Stimulated activated CD4-positive, alpha-beta T cell treated with anti-CD3 and anti-CD28 coated beads, Interleukin-12 subunit alpha, Interleukin-12 subunit beta, amount 100 ng/mL, for 24 hours (primary cell): ENCODE measurements around the gene COQ2.
"Not testable (repeated sequence)": the region's sequence is repeated elsewhere in the genome, so short reads cannot be mapped to it uniquely, and the experiment has no call there.

ENCODE experiments used
- DNase-seq, 2 experiments: peaks; one replicate each; pipeline ENCODE4 v3.0.0-alpha.2; 2020; ENCODE audit warnings: low read depth in 2 of 2

The COQ2 gene, protein sequence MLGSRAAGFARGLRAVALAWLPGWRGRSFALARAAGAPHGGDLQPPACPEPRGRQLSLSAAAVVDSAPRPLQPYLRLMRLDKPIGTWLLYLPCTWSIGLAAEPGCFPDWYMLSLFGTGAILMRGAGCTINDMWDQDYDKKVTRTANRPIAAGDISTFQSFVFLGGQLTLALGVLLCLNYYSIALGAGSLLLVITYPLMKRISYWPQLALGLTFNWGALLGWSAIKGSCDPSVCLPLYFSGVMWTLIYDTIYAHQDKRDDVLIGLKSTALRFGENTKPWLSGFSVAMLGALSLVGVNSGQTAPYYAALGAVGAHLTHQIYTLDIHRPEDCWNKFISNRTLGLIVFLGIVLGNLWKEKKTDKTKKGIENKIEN

DNA sequence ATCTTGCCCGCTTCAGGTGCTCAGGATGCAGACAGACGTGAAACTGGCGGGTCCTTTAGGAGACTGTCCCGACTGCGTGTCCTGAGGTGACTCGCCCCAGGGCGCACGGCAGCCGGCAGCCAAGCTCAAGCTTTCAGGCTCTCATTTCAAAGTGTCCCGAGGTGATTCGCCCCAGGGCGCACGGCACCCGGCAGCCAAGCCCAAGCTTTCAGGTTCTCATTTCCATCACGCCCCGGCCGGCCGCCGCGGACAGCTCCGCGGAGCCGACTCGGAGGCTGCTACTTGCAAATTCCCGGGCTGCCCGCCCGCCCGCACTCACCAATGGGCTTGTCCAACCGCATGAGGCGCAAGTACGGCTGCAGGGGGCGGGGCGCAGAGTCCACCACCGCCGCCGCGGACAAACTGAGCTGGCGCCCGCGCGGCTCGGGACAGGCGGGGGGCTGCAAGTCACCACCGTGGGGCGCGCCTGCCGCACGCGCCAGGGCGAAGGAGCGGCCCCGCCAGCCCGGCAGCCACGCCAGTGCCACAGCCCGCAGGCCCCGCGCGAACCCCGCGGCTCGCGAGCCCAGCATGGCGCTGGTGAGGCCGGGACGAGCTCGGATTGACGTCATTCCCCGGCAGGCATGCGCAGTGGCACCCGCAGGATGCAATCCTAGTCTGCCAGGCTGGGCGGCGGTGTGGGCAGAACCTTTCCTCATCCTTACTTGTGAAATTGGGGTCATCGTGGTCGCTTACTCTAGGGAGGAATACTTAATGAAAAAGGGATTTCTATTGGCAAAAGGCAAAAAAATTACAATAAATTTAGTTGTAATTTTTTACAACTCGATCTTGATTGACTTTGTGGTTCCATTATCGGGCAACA, at the start of gene COQ2:
Gene COQ2, minus strand, starts transcription at position 606 of the 862 bp plus-strand sequence. Its CDS starts 34 bp downstream, at position 572.
- peak; percentile 88 to 95 for DNase-seq

DNA sequence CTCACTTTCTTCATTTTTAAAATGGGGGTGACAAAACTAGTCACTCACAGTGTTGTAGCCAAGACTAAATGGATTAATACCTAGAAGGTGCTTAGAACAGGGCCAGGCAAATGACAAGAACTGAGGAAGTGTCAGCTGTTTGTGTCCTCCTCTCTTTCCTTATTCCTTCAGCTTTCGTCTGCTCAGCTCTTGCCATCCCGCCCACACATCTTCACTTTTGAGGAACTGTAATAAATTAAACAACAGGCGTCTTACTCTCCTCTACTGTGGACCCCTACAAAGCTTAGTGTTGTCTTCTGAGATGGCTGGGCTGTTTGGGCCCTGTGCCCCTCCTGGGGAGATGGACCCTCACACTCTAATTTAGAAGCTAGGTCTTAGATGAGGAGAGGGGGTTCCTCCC, 47.4 kb upstream of the COQ2 start:
- no peak for DNase-seq

DNA sequence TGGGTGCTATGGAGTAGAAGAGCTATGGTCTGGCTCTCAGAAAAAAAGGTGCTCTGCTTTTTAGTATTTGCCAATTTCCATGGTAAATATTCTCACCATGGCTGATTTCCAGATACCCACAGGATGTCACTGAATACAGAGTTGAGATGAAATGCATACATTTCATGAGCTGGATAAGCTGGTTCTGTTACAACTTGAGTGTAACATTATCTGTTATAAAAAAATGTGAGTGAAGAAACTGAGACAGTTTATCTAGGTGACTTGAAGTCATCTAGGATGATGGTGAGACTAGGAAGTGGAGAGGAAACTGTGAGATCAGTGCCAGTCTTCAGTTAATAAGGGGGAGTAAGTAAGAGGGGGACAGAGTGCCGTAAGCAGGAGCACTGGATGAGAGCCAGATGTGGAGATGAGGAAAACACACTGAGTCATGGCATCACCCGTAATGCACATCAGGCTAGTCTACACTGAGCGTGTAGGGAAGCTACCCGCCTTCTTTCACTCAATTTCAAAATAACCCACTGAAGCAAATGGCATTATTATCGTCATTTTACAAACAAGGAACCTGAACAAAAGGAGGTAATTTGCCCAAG, 45.0 kb upstream of the COQ2 start:
- no peak for DNase-seq

DNA sequence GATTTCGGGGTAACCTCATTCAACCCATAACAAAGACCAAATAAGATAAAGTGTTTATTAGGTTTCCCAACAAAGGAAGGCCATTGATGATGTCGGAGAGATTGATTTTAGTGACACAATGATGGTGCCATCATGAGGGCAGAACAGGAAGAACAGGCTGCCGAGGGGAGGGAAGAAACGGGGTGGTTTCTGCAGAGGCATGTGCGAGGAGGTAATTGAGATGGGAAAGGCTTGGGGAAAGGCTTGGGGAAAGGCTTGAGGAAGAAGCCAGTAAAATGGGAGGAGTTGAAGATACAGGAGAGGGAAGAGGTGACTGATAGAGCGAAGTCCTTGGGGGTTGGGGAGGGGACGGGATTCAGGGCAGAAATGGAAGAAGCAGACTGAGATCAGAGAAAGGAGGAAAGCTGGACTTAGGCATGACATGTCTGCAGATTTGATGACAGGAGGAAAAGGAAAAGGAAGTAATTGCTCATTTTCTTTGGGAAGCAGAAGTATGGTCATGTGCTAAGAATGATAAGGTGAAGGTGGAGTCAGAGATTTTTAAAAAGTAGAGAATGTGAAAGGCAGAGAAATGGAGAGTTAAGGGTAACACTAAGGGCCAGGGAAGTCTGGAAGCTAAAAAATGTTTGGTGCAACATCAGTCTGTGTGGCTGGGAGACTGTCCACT, 44.1 kb upstream of the COQ2 start:
- DNase-seq: no peak

DNA sequence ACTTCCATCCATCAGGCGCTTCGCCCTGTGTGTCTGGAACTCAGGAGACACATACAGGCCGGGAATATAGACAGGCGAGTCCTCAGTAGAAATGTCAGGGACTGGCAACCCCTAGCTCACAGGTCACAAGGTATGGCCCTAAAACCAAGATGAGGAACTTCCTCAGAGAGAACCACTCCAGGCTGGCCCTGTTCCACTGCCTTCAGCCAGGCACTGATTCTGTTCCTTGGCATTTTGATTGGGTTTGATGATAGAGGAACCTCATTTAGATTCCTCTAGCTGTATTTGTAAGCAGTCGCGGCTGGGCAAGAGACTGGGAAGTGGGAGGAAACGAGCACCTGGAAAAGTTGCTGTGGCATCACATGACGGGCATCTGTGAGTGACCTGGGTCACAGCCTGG, 41.9 kb upstream of the COQ2 start:
- no peak for DNase-seq

DNA sequence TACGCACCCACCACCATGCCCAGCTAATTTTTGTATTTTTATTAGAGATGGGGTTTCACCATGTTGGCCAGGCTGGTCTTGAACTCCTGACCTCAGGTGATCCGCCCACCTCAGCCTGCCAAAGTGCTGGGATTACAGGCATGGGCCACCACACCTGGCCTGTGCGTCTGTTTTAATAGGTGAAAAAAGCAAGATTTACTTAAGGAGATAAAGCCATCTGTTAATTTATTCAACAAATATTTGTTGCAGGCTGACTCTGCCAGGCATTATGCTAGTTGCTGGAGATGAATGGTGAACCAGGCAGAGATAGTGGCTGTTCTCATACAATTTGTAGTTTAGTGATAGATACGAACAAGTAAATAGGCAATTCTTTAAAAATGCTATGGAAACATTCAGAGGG, 40.7 kb upstream of the COQ2 start:
- not testable (repeated sequence) for DNase-seq

DNA sequence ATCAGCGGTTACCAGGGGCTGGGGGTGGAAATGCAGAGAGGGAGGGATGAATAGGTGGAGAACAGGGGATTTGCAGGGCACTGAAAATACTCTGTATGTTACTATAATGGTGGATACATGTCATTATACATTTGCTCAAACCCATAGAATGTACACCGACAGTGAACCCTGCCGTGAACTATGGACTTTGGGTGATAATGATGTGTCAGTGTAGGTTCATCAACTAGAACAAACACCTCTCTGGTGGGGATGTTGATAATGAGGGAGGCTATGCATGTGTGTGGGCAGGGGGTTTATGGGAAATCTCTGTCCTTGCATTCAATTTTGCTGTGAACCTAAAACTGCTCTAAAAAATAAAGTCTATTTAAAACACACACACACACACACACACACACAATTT, 38.5 kb upstream of the COQ2 start:
- DNase-seq: no peak

DNA sequence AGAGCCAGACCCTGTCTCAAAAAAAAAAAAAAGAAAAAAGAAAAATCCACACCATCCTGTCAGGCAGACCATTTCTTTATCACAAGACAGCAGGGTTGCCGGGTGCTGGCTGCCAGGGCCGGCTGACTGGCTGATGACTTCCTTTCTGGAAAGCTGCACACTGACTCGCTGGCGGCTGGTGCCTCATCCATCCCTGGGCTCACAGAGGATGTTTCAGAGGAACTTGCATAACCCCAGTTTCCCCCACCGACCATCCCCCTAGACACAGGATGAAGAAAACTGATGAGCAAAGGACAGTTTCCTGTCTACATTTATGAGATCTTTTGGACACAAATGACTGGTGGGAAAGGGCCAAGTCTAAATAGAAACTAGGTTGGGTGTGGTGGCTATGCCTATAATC, 36.0 kb upstream of the COQ2 start:
- DNase-seq: no peak

DNA sequence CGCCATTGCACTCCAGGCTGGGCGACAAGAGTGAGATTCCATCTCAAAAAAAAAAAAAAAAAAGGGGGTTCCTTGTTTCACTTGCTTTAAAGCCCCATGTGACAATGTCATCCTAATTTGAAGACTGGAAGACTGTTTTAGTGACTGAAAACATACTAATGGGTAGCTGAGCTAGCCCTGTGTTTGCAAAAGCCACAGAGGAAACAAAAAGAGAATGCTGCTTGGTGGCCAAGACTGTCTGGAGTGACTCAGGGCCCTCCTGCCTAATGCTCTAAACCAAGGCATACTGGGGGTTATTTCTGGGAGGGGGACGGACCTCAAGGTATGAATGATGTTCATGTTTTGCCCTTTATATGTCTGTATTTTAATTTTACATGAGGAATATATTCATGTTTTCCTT, 34.1 kb upstream of the COQ2 start:
- no peak for DNase-seq

DNA sequence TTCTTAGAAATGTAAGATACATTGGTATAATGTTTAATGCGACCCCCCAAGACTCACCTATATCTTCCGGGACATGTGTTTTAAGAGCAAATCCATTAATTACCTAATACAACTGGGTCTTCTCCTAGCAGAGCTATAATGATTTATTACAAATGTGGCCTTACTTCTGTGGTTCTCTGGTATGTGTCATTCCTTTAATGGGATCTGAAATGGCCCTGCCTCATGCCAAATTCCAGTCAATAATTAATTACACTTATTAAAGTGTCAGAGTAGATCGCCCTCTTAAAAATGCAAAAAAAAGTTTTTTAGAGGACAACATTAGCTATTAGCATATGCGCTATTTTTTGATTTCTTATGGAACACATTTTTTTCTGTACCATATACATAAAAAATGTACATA, 33.1 kb upstream of the COQ2 start:
- no peak for DNase-seq

DNA sequence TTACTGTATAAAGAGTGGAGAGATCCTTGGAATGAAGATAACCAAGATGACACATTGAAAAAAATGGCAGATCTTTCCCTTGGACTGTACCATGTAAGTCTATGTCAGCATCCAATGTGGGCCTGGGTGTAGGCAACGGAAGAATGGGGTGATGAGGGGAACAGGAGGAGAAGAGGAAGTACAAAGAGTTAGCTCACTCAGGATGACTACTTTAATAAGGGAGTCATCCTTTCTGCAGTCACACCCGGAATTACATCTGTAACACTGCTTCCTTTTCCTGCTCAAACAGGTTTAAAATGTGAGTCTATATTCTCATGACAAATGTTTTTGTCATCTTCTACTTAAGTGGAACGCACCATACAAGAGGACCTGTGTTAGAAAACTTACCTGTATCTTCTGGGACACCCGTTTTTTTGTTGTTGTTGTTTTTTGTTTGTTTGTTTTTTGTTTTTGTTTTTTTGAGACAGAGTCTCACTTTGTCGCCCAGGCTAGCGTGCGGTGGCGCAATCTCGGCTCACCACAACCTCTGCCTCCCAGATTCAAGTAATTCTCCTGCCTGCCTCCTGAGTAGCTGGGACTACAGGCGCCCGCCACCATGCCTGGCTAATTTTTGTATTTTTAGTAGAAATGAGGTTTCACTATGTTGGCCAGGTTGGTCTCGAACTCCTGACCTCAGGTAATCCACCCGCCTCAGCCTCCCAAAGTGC, 32.0 kb upstream of the COQ2 start:
- no peak for DNase-seq

DNA sequence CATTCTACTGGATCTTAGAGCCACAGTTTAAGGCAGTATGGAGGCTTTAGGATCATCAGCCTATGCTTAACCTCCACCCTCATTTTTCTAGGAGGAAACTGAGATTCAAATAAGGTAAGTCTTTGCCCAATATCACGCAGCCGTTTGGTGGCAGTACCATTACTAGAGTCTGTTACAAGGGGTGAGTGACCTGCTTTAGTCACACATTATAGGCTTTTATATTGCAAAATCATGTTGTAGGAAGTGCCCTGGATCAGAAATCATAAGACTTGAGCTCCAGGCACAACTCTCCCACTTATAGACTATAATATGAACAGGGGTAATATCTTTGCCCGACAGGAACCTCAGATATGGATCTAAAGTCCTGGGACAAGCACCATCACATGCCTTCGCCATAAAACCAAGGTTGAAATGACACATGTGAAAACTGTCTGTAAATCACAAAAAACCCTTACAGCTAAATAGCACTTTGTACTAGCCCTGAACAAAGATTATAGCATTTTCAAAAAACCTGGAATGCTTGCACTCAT, 30.8 kb upstream of the COQ2 start:
- DNase-seq: no peak

DNA sequence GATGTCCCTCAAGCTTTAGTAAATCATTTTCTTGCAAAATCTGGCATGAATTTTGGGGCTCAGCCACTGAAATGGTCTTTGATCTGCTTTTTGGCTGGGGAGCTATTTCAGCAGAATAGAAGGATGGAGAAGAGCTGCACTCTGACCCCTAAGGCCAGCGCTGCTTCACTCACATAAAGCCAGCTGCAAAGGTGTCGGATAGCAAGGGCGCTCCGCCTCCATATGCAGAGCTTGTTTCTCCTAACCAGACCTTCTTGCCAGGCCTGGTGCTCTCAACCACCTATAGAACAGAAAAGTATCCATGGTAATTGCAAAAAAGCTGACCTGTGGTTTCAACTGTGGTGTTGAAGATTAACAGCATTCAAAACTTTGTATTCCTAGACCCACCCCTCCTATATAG, 24.1 kb upstream of the COQ2 start:
- no peak for DNase-seq

DNA sequence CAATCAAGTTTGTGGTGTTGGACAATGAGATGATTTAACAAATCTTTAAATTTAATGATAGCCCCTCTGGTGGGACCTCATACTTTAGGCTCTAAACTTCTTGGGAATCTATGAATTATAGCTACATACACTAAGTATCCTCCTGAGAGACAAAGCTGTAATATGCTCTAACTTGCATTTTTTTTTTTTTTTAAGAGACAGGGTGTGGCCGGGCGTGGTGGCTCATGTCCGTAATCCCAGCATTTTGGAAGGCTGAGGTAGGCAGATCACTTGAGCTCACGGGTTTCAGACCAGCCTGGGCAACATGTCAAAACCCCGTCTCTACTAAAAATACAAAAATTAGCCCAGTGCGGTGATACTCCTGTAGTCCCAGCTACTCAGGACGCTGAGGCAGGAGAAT, 23.3 kb upstream of the COQ2 start:
- no peak for DNase-seq

DNA sequence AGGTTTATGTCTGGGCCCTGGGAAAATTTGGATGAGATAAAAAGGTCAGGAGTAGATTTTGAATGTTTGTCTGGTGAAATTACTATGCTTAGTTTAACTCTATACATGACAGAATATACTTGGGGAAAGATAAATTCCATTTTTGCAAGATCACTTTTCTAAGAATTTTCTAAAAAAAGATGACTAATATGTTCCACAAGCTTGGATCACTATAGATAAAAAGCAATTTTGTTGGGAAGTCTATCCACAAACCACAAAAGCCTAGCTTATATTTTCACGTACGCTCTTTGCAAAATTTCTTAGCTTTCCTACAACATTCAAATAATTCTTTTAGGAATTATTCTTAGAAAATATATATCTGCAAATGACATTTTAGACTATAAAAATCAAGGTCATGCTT, 20.6 kb upstream of the COQ2 start:
- no peak for DNase-seq

DNA sequence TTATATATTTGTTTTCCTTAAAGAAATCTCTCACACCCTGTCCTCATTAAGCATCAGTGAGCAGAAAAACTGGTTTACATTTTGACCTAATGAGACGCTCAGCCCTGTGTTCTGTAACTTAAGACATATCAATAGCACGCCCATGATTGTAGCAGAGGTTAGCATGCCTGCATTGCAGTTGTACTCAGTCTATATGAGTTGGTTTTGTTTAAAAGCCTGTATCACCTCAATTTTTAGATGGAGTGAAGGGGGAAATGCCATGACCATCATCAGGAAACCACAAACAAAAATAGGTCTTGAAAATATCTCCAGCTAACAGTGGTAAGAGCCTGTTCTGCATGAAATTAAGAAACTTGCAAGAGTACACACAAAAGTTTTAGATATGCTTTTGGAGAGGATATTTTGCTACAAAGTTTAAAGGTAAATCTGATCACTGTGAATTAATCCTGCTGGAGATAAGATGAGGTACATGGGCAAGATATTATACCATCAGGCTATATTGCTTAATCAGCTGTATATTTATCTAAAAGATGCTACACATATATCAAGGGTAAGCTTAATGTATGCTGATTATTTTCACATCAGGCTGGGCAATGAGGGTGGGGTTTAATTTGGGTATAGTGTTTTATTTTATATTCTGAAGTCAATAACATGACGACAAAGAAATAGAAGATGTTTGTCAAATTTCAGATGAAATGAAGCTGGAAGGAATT, 13.1 kb upstream of the COQ2 start:
- no peak for DNase-seq

DNA sequence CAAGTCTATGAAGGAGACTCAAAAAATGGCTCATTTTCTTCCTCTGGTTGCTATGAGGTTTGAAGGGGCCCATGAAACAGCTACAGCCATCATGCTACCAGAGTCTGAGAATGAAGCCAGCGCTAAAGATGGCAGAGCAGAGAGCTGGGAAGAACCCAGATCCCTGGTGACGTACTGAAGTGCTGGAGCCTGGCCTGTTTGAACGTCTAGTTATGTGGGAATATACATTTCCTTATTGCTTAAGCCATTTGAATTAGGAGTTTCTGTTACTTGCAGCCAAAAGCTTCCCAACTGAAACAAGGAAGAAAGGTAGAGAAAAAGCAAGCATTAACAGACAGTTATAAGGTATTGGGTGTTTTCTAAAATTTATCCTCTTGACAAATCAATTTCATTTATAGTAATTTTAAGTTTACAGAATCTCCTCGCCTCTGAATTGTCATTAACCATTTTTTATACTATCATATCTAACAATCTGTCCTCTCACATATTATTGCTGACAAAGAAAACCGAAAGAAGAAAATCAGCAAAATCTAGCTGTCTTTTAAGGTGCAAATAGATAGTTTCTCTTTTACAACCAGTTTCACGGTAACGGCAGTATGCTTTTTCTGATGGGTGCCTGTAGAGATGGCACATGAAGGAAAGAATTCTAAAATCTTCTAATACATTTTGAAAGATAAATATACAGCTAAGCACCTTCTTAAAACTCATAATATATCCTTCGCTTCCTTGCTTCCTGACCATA, 8.9 kb upstream of the COQ2 start:
- DNase-seq: no peak

DNA sequence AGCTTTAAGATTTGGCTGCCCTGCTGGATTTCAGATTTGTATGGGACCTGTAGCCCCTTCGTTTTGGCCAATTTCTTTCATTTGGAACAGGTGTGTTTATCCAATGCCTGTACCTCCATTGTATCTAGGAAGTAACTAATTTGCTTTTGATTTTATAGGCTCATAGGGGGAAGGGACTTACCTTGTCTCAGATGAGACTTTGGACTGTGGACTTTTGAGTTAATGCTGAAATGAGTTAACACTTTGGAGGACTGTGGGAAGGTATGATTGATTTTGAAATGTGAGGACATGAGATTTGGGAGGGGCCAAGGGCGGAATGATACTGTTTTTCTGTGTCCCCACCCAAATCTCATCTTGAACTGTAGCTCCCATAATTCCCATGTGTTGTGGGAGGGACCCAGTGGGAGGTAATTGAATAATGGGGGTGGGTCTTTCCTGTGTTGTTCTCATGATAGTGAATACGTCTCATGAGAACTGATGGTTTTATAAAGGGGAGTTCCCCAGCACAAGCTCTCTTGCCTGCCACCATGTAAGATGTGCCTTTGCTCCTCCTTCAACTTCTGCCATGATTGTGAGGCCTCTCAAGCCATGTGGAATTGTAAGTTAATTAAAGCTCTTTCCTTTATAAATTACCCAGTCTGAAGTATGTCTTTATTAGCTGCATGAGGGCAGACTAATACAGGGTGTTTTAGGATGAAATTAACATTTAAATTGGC, 5.6 kb upstream of the COQ2 start:
- DNase-seq: not testable (repeated sequence)

DNA sequence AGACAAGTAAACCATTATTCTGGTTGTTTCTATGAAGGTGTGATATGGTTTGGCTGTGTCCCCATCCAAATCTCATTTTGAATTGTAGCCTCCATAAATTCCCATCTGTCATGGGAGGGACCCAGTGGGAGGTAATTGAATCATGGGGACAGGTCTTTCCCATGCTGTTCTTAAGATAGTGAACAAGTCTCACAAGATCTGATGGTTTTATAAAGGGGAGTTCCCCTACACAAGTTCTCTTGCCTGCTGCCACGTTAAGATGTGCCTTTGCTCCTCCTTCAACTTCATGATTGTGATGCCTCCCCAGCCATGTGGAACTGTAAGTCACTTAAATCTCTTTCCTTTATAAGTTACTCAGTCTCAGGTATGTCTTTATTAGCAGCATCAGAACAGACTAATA, 3.8 kb upstream of the COQ2 start:
- not testable (repeated sequence) for DNase-seq
